DMS53 treated with DMSO at 0.1 percent for 48 hours (cell line): Measurements from ENCODE around the gene SHROOM3.

Experiments used
- DNase-seq: peaks from one replicate; lab custom pipeline; 2025; ENCODE audit not compliant: unreplicated experiment; lab: John Stamatoyannopoulos, UW

SHROOM3 gene

DNA sequence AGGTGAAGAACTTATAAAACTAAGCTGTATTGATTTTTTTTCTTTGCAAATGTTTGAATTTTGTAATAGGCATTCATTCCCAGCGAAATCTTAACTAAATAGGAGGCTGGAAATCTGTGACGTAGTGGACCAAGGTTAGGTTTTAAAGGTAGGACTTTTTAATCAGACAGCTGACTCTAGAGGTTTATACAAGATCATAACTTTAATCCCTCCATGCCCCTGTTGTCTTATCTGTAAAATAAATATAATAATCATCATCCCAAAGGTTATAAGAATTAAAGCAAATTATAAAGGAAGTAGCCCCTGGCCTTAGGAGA is 101.3 kb downstream of the SHROOM3 start:
- no peak for DNase-seq

DNA sequence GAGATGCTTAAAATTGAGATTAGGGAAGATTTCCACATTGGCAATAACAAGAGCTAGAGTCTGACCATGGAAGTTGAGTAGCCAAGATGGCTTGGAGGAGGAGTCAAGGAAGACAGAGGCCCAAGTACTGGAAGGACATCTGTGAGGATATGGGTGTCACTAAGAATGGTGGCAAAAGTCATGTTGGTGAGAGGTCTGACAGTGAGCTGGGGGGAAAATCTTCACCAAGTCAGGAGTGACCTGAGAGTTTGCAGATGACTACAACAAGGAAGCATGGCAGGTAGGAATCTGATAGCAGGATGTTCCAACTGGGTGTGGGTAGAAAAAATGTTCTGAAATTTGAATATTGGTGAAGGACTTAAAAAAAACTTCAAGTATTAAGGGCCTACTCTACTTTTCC is 103.3 kb downstream of the SHROOM3 start:
- no peak for DNase-seq

DNA sequence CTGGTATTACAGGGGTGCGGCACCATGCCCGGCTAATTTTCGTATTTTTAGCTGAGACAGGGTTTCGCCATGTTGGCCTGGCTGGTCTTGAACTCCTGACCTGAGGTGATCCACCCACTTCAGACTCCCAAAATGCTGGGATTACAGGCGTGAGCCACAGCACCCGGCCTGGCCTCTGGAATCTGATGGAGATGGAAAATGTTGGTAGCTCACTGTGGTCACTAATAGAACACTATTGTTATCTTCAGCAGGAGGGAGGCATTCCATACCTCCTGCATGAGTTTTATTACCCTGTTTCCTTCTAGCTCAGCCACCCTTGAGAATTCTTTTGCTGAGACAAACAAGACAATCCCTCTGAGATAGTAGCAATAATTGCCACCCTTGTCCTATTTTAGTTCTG is 105.0 kb downstream of the SHROOM3 start:
- no peak for DNase-seq

DNA sequence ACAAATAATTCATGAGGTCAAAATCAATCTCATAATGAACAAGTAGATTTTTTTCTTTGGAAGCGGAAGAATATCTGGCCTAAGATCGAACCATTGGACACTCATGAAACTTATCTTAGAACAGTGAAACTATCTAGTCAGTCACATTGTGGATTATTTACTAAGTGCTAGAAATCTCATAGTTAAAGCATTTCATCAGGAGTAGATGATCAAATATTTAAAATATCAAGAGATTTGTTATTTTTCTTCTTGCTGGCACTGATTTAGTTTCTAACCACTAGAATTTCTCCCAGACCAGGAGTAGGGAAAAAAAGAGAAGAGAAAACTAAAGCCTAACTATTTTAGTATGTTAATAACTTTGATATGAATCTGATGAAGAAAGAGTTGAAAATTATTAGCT is 105.5 kb downstream of the SHROOM3 start:
- no peak for DNase-seq

DNA sequence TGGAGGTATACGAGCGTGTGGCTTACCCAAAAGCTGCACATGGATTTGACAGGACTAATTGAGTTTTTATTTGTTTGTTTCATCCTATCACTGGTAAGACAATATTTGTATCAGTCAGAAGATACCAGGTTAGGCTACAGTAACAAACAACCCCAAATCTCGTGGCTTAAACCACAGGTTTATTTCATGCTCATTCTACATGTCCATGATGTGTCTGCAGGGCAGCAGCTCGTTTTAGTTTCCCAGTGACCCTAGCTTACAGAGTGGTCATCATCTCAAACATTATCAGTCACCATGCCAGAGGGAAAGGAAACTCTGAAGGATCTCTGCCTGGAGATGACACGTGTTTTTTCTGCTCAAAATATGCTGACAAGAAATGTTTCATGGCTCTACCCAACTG is 108.3 kb downstream of the SHROOM3 start:
- DNase-seq = no peak

DNA sequence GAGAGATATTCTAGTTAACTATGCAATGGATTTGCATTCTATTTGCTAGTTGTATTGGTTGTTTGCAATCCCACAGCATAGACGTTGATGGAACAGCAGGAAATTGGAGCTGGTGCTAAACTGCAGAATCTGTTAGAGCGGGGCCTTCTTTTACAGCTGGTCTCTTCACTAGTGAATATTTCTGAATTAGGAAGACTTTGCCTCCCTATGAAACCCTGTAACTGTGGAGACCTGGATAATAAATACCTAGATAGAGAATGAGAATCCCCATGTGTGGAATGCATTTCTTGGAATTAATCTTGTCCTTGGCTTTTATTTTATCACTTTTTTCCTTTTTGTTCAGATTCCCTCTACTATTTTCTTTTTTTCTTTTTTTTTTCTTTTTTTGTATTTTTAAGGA is 109.7 kb downstream of the SHROOM3 start:
- DNase-seq = no peak

DNA sequence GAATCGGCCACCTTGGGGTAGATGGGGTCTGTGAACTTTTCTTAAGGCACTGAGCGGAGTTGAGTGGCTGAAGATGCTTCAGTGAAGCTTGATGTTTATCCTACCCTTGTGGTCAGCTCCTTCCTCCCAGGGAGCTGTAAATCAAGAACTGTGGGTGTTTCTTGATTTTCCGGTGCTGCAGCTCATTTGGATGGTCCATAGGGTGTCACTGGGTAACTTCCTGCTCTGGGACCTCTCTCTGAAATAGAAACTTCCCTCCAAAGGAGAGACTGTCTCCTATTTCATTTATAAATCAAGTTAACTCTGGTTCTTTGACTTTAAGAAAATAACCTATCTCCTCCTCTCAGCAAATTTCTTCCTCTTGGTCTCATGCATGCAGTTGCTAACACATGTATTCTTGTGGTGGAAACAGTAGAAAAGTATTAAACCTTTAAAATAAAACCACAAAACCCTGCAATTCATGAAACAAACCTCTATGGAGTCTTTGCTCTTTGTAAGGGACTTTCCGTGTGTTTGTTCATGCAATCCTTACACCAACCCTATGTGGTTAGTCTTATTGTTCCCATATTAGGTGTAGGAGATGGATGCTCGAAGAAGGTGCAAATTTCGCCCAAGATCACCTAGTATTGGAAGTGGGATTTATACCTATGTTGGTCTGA is 110.3 kb downstream of the SHROOM3 start:
- no peak for DNase-seq

DNA sequence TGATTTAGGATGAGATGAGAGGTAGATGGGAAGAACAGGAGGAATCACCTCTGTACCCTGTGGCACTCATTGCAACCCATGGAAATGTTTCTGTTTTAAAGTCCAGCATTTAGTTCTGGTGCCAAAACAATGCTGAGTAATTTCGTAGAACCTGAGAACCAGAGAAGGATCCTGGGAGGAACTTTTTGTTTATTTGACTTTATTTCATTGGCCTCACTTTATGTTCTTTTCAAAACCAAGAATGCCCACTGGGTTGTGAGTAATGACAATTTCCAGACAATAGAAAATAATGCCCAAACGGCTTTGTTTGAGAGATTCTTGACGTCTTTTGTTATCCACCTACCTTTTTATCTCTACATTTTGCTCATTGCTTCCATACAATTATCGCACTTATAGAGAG is 111.3 kb downstream of the SHROOM3 start:
- no peak for DNase-seq

DNA sequence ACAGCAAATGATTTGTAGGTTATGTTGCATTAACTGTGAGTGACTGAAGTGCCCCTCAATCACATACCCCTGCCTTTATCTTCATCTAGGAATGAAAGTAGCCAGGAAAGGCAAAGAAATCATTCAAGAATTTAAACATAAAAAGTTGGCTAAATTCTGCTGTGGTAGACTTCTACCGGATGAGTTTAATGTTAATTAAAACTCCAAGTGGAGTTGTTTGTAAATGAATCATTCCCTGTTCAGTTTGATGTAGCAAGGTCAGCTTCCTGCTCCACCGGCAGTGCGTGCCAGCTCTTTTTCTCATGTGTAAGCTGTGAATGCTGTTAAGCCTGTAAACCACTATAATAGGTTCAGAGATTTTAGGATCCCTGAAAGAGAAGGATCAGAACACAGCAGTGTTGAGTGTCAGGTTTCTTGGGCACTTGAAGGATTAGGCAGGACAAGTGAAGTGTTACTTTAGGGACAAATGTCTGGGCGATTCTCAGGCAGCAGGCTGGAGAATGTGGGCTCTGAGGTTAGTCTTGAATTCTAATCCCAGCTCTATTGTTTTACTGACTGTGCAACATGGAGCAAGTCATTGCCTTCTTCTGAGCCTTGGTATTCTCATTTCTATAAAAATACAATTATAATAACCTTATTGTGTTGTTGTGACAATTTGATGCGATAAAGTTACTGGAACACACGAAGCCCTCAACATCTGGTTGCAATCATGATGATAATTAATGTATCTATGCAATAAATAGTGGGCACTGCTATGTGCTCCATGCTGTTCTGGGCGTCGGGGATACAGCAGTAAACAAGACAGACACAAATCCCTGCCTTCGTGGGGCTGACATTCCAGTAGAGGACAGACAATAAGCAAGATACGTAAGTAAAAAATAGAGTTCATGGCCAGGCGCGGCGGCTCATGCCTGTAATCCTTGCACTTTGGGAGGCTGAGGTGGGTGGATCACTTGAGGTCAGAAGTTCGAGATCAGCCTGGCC is 112.0 kb downstream of the SHROOM3 start:
- DNase-seq = no peak

DNA sequence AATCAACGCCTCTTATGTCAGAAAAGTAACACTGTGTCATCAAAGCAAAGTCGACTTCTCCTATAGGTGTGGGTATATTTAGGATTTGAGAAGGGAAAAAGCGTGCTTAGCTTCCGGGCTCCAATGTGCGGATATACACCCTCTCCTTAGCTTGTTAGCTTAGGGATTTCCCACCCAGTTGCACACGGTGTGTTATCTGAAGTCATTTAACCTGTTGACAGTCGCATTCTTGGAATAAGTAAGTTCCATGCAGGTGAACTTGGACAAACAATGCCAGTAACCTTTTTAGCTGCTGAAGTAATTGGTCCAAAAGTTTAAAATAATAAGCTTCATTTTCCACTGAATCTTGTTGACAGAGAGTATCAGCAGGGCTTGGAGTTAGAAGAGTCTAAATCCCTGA is 113.7 kb downstream of the SHROOM3 start:
- peak; percentile 39 for DNase-seq

DNA sequence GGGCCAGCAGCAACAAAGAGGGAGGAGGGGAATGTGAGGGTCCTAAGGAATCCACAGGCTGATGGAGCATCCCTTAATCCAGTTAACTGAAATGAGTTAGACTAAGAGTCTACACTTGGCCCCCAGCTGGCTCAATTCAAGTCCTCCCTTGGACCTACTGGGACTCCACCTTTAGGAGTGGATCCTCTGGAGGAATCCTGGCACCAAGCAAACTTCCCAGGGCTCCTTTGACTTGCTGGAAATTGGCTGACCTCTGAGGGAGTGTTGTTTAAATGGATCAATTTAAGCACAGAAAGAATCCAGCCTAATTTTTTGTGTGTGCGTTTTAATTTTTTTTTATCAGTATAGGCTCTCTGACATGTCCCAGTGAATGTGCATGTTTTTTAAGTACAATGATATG is 114.7 kb downstream of the SHROOM3 start:
- DNase-seq = no peak

DNA sequence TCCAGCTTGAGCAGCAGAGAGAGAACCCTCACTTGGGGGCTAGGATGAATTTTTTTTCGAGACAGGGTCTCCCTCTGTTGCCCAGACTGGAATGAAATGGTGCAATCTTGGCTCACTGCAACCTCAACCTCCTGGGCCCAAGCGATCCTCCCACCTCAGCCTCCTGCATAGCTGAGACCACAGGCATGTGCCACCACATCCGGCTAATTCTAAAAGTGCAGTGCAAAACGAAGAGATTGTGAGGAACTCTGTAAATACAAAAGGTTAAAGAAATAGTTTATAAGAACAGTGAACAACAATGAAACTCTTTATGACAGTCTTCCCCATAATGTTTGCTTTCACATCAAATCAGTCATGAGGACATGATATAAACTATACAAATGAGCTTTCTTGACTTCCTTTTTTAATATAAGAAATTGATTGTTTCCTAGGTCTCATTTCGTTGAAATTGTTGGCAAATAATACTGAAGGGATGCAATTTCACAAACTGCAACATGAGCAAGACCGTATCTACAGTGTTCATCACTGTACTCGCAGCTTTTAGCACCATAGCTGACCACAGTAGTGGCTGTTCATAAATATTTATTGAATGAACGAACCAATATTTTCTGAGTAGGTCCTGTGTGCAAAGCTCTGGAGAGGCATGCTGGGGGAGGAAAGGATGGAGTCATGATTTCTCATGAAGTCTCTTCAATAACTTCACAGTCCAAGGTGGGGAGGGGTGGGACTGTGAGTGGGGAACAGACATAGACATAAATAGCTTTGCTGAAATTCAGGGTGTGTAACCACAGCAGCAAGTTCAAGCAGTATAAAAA is 116.1 kb downstream of the SHROOM3 start:
- no peak for DNase-seq

DNA sequence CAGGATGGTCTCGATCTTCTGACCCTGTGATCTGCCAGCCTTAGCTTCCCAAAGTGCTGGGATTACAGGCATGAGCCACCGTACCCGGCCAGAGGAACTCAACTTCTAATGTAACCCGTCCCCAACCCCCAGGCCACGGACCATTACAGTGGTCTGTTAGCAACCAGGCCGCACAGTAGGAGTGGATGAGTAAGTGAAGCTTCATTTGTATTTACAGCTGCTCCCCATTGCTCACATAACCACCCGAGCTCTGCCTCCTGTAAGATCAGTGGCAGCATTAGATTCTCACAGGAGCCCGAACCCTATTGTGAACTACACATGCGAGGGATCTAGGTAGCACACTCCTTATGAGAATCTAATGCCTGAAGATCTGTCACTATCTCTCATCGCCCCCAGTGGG is 119.6 kb downstream of the SHROOM3 start:
- DNase-seq = no peak

DNA sequence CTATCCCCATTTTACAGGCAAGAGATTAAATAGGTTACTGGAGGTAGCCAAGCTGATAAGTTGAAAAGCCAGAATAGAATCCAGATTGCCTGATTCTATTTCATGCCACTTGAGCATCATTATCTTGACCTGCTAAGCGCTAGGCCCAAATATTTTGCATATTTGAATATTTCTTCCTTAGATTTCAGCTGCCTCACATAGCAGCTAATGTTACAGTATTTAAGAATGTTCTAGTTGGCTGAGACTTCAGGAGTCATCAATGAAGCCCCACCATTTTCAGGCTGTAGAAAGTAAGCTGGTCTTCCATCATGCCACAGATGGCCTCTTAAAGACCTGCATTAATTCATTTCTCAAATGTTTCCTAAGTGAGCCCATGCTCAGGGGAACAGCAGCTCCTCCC is 121.4 kb downstream of the SHROOM3 start:
- no peak for DNase-seq

DNA sequence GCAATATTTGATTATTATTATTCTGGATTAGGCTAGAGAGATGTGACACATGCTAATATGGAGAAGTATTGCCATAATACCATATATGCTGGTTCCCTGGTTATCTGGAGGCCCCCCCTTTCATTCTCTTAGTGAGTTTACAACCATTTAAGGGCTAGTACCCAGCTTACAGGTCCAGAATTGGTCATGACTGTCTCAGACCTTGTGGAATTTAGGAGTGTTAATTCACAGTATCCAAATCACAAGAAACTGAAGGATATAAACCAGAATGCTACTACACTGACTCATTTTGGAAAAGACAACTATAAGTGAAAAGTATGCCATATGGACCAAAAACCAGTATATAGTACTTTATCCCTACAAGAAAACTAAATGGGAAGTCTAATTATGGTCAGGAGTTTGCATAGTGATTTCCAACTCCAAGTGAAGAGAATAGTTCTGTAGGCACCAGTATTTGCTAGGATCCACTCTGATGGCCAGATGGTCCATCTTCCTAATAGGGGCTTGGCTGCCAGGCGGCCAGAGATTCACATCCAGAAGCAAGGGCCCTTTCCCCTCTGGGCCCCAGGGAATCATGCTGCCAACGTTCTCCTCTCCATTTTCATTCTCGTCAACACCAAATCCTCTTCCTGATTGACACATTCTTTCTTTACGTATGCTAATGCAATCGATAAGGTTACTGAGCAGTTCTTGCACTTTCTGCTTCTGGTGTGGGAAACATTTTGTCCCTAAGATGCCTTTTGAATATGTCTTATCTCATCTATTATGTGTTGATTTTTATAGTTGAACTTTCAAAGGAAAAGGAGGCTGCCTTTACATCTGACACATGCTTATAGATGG is 123.6 kb downstream of the SHROOM3 start:
- DNase-seq = no peak

DNA sequence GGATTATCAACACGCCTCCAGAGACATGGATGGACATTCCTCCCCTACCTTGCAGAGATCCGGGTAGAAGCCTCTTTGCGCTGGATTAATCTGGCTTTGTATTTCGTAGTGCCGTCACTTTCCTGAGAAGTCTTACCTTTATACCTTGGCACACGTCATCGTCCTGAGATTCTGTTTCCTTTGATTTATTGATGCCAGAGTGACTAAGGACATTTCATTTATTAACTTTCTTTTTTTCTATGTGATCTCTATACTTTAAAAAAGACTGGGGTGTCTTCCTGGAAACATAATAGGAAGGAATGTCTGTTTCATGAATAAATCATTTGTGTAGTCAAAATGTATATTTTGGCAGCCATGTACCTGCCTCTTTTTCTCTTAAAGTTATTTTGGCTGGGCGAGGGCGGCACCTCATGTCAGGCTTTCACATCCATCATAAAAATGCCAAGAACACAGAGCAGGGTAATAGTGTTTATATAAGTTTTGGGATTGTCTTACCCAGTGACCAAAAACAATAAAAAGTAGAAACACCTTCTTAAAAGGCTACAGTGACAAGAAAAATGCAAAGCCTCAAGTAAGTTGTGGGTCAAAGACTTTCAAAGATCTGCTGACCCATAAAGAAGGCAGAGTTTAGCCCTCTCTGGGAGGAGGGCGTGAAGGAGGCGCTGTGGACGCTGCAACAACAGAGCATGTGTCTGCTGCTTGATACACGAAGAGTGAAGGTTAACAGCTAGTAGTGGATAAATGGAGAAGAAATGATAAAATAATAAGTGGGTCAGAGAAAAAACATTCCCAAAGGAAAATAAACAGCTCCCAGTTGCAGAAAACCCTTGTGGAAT is 124.4 kb downstream of the SHROOM3 start:
- no peak for DNase-seq

DNA sequence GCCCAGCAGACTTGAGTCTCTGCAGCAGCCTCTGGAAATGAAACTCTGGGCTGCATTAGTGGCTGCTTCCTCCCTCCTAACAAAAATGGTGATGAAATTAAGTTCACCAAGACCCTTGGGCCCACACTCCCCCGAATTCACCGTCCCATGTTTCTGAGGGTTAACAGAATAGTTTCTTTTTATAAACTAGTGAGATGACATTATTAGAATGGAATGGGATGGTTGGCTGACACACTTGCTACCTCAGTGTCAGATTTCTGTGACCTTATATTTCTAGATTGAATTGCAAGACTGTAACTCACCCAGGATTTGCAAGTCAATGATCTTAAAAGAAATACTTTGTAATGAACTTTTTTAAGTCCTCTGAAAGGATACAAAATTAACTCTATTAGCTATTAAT is 127.1 kb downstream of the SHROOM3 start:
- DNase-seq = no peak

DNA sequence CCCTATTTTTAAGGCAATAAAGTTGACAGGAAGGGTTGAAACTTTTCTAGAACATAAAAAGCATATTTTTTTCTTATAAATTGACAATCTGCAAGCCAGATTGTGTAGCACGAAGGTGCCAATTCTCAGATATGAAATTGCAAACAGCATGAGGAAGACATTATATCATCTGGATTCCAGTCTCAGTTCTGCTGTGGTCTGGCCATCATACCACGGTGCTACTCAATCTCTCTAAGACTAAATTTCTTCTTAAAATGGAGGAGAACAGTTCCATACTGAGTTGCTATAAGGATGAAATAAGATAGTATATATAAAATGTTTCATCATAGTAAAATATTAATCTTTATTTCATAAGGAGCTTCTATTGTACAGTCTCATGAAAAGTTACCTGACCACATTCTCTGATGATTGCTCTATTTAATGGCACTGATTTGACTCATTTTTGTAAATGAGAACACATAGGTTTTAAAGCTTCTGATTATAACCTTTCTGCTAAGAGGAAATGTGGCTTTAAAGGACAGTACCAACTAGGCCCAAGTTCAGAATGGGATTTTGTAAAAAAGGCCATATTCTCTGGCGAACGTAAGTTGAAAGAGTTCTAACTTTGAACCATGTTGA is 127.9 kb downstream of the SHROOM3 start:
- no peak for DNase-seq

DNA sequence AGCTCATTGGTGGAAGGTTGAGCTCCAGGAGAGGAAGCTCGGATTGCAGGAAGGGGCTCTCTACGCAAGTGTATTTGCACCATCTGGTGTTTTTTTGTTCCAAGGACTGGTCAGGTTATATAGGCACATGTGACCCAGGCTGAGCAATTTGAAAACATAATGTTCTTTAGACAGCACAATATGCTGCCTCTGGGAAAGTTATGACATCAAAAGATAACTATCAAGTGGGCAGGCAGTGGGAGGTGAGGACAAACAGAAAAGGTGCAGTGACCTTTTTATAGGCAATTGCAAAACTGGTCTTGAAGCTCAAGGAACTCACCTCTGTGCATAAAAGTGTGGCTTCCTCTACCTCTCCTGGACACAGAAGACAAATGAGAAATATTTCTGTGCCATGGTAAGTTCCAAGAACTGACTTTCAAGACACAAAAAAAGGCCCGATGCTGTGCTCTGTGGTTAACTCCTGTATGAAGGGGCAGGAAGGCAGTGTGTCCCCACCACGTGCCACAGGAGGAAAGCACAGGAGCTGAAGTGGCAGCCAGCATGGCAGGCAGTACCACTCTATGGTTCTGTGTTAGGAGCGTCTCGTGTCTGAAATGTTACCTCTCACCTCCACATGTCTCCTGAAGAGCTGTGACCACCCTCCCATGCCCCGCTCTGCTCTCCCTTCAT is 128.6 kb downstream of the SHROOM3 start:
- DNase-seq = no peak
